Measurements from ENCODE around the gene CERCAM. TPM values are rescaled to one million over a fixed set of nuclear protein-coding genes. Genes with fewer than 3 reads are reported as not detected.

CERCAM gene
- total RNA-seq, 2 experiments from 2014 or later, result 1.3 TPM

GRCh38 chr9:128485414-128485855 lies 64.8 kb downstream of the CERCAM start:
- Mint-ChIP-seq H3K27me3 (no peaks in the 10 kb centered on the region), H3K36me3 (ENCODE audit: low read depth) (peaks cover 63% of the 10 kb centered on the region)
- DNase-seq, result no peak

GRCh38 chr9:128486201-128486600 lies 65.5 kb downstream of the CERCAM start:
- DNase-seq, result no peak
- Mint-ChIP-seq H3K9me3 (no peaks in the 10 kb centered on the region), H3K36me3 (ENCODE audit: low read depth) (peaks cover 66% of the 10 kb centered on the region), H3K27ac (no peak overlapping the region), H3K4me1 (no peaks in the 10 kb centered on the region), H3K4me3 (no peak overlapping the region), H3K27me3 (no peaks in the 10 kb centered on the region)
- CTCF ChIA-PET, result interaction anchor here (1.1 kb wide), 1 partner anchor 48 kb away, joined by 4 read pairs; no protein-coding TSS in a partner anchor
- POLR2A ChIA-PET, result interaction anchor here (0.8 kb wide), 1 partner anchor 19 kb away, joined by 4 read pairs; the partner anchor contains the start of gene GLE1

More at GRCh38 chr9:128485414-128485855, 64.8 kb downstream of the CERCAM start:
- ChIA-PET CTCF (interaction anchor here (1.1 kb wide), 1 partner anchor 47 kb away, joined by 4 read pairs; no protein-coding TSS in a partner anchor), POLR2A (interaction anchor here (0.8 kb wide), 1 partner anchor 19 kb away, joined by 4 read pairs; the partner anchor contains the start of gene GLE1)
- no peaks in the 10 kb centered on the region for H3K9me3 Mint-ChIP-seq
- H3K4me1 Mint-ChIP-seq, result no peaks in the 10 kb centered on the region
- no peak overlapping the region for H3K27ac Mint-ChIP-seq
- H3K4me3 Mint-ChIP-seq, result no peak overlapping the region

Other genes with a start within 250 kb of the CERCAM start
- 100 to 1,000 TPM; 112 to 116 TPM for gene CIZ1, start 229.3 kb upstream of the CERCAM start, total RNA-seq
- under 1 TPM; 0.30 to 0.40 TPM for gene DNM1, start 217.5 kb upstream of the CERCAM start, total RNA-seq
- 10 to 100 TPM; 48.0 to 52.8 TPM for gene GOLGA2, start 144.8 kb upstream of the CERCAM start, total RNA-seq
- 10 to 100 TPM; 11.0 to 11.4 TPM for gene SWI5, start 144.6 kb upstream of the CERCAM start, total RNA-seq
- gene TRUB2, start 98.4 kb upstream of the CERCAM start, total RNA-seq, result 10 to 100 TPM; 16.9 to 18.9 TPM
- 10 to 100 TPM; 27.6 to 28.4 TPM for gene COQ4, start 98.0 kb upstream of the CERCAM start, total RNA-seq
- gene SLC27A4, start 80.3 kb upstream of the CERCAM start, total RNA-seq, result 10 to 100 TPM; 13.6 to 14.0 TPM
- 10 to 100 TPM; 62.8 to 64.3 TPM for gene URM1, start 49.5 kb upstream of the CERCAM start, total RNA-seq
- 10 to 100 TPM; 54.5 to 58.5 TPM for gene ODF2, start 35.1 kb downstream of the CERCAM start, total RNA-seq
- gene GLE1, start 83.9 kb downstream of the CERCAM start, total RNA-seq, result 10 to 100 TPM; 50.3 to 50.7 TPM
- gene SPTAN1, start 131.7 kb downstream of the CERCAM start, total RNA-seq, result 100 to 1,000 TPM; 313 to 321 TPM
- 10 to 100 TPM; 51.5 to 53.5 TPM for gene DYNC2I2, start 236.0 kb downstream of the CERCAM start, total RNA-seq

All from activated CD4-positive, alpha-beta memory T cell treated with anti-CD3 and anti-CD28 coated beads, Interleukin-2, amount 10 ng/mL, durations not matched to agents 7 days and 5 days (primary cell).